ENCODE data around the gene AVEN. TPM values are rescaled to one million over a fixed set of nuclear protein-coding genes. Genes with fewer than 3 reads are reported as not detected.

The AVEN gene
- polyA plus RNA-seq, 1 of the 3 experiments (the other 2 are of a cell fraction): 7.5 TPM

GRCh38 chr15:34009656-34010055, 29.3 kb downstream of the AVEN start (continued):
- TF ChIP-seq PBX3 (IDR thresholded peaks at IDR 0.05) (no peak), ELF1 (IDR thresholded peaks at IDR 0.05) (no peak), CTCF (IDR thresholded peaks at IDR 0.05) (no peak), FOXM1 (IDR thresholded peaks at IDR 0.05; ENCODE audit: low read depth) (no peak), REST (IDR thresholded peaks at IDR 0.05; ENCODE audit: low read depth, low read length) (no peak)

- no peak for DNase-seq
- Histone ChIP-seq H3K27me3 (ENCODE audit: insufficient read depth) (no peaks in the 10 kb centered on the region), H3K79me2 (ENCODE audit: insufficient read depth) (no peaks in the 10 kb centered on the region), H3K9ac (no peak overlapping the region), H3K9me3 (no peaks in the 10 kb centered on the region), H3K36me3 (replicated peaks in 1 of 2; ENCODE audit: control insufficient read depth in 1 of 2, insufficient read depth in 2 of 2, low read length in 1 of 2) (no peaks in the 10 kb centered on the region), H3F3A (replicated peaks; ENCODE audit: insufficient read depth) (no peaks in the 10 kb centered on the region), H3K9me2 (0 out of 2 replicates have a peak, but pooled peaks cover 4% of the 10 kb centered on the region), H3K27ac (ENCODE audit: low read depth in 2 of 2, low read length in 1 of 2) (no peak overlapping the region), H2AFZ (ENCODE audit: low read depth) (no peak overlapping the region), H3K4me3 (ENCODE audit: low read depth in 2 of 2, low read length in 1 of 2) (no peak overlapping the region), H3K4me2 (no peak overlapping the region), H4K20me1 (ENCODE audit: insufficient read depth) (no peaks in the 10 kb centered on the region), H3K4me1 (ENCODE audit: control insufficient read depth in 1 of 2, insufficient read depth in 2 of 2, low read depth in 1 of 2, low read length in 1 of 2) (no peaks in the 10 kb centered on the region)
- TF ChIP-seq FOXM1 (IDR thresholded peaks at IDR 0.05; ENCODE audit: low read depth): no peak
- POLR2A ChIA-PET: no interaction called here
- CTCF ChIA-PET: interaction anchor here (0.5 kb wide), 1 partner anchor 1344 kb away, joined by 4 read pairs; no protein-coding TSS in a partner anchor
- 65% methylated on average over 2 of the region's 2 CpGs for WGBS (ENCODE audit: low lambda C conversion rate)
Observed at GRCh38 chr15:34006381-34006780, 32.6 kb downstream of the AVEN start.

GRCh38 chr15:34001536-34001935, 37.5 kb downstream of the AVEN start:
- H3F3A ChIP-seq (replicated peaks; ENCODE audit: insufficient read depth): no peaks in the 10 kb centered on the region
- CTCF ChIA-PET: interaction anchor here (1.3 kb wide), 2 partner anchors 18 to 19 kb away, joined by 3 to 4 read pairs; no protein-coding TSS in a partner anchor
- H3K36me3 ChIP-seq (replicated peaks in 1 of 2; ENCODE audit: control insufficient read depth in 1 of 2, insufficient read depth in 2 of 2, low read length in 1 of 2): no peaks in the 10 kb centered on the region
- no peaks in the 10 kb centered on the region for H3K27me3 ChIP-seq (ENCODE audit: insufficient read depth)
- no peak overlapping the region for H3K9ac ChIP-seq
- no peak overlapping the region for H2AFZ ChIP-seq (ENCODE audit: low read depth)
- no peak overlapping the region; a peak in 1 of 4 replicates for H3K27ac ChIP-seq (ENCODE audit: low read depth in 2 of 2, low read length in 1 of 2)
- H3K9me2 ChIP-seq: no peaks in the 10 kb centered on the region
- H3K79me2 ChIP-seq (ENCODE audit: insufficient read depth): no peaks in the 10 kb centered on the region
- H4K20me1 ChIP-seq (ENCODE audit: insufficient read depth): no peaks in the 10 kb centered on the region
- no peak overlapping the region for H3K4me3 ChIP-seq (ENCODE audit: low read depth in 2 of 2, low read length in 1 of 2)
- POLR2A ChIA-PET: no interaction called here
- no peaks in the 10 kb centered on the region for H3K9me3 ChIP-seq
- no peak for DNase-seq
- WGBS (ENCODE audit: low lambda C conversion rate): 55% methylated on average over 3 of the region's 3 CpGs
- no peak overlapping the region for H3K4me2 ChIP-seq
- no peaks in the 10 kb centered on the region for H3K4me1 ChIP-seq (ENCODE audit: control insufficient read depth in 1 of 2, insufficient read depth in 2 of 2, low read depth in 1 of 2, low read length in 1 of 2)
- no peak for TF ChIP-seq MAX (IDR thresholded peaks at IDR 0.05; ENCODE audit: low read depth)
- no peak for TF ChIP-seq TAF1 (IDR thresholded peaks at IDR 0.05; ENCODE audit: borderline replicate concordance, low read depth, low read length)
- TF ChIP-seq CTCF (IDR thresholded peaks at IDR 0.05): no peak
- no peak for TF ChIP-seq YY1 (IDR thresholded peaks at IDR 0.05; ENCODE audit: low read depth)
- TF ChIP-seq FOXM1 (IDR thresholded peaks at IDR 0.05; ENCODE audit: low read depth): no peak
- no peak for TF ChIP-seq REST (IDR thresholded peaks at IDR 0.05; ENCODE audit: low read depth, low read length)
- no peak for TF ChIP-seq GABPA (IDR thresholded peaks at IDR 0.05; ENCODE audit: low read depth)
- TF ChIP-seq RXRA (IDR thresholded peaks at IDR 0.05; ENCODE audit: borderline replicate concordance, low read depth): no peak
- TF ChIP-seq MXI1 (IDR thresholded peaks at IDR 0.05; ENCODE audit: low read depth, low read length): no peak
